GM12875 (cell line): ENCODE measurements around the gene PRR5L.

Source experiments
- H3K4me3 ChIP-seq: one replicate; pipeline ENCODE4 v1.5.1; 2011; ENCODE audit warnings: low read depth, low read length, control low read depth
- TF ChIP-seq, protein P1 (sequence below): IDR thresholded peaks from 2 replicates; pipeline ENCODE4 v1.5.1; 2011; ENCODE audit warnings: low read depth, mild to moderate bottlenecking, control low read depth, inconsistent platforms, low read length, moderate library complexity, borderline replicate concordance; ENCODE audit not compliant: insufficient read depth

Gene PRR5L

DNA sequence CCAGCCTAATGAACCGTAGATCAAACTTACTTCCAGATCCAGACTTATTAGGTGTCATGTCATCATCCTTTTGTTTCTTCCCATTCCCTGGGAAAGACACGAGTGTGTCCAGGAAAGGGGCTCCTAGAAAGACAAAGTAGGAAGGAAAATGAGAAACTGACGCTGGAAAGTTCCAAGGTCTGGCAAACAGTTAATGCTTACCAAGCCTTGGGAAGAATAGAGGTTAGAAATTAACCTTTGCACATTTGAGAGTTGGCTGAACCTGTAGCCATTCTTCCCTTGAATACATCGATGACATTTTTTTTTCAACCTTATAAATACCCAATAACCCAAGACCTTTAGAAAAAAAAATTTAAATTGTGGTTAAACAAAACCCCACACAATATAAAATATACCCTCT is 136.7 kb downstream of the PRR5L start:
- no peak overlapping the region for H3K4me3 ChIP-seq
- TF ChIP-seq, protein P1, sequence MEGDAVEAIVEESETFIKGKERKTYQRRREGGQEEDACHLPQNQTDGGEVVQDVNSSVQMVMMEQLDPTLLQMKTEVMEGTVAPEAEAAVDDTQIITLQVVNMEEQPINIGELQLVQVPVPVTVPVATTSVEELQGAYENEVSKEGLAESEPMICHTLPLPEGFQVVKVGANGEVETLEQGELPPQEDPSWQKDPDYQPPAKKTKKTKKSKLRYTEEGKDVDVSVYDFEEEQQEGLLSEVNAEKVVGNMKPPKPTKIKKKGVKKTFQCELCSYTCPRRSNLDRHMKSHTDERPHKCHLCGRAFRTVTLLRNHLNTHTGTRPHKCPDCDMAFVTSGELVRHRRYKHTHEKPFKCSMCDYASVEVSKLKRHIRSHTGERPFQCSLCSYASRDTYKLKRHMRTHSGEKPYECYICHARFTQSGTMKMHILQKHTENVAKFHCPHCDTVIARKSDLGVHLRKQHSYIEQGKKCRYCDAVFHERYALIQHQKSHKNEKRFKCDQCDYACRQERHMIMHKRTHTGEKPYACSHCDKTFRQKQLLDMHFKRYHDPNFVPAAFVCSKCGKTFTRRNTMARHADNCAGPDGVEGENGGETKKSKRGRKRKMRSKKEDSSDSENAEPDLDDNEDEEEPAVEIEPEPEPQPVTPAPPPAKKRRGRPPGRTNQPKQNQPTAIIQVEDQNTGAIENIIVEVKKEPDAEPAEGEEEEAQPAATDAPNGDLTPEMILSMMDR: no peak

DNA sequence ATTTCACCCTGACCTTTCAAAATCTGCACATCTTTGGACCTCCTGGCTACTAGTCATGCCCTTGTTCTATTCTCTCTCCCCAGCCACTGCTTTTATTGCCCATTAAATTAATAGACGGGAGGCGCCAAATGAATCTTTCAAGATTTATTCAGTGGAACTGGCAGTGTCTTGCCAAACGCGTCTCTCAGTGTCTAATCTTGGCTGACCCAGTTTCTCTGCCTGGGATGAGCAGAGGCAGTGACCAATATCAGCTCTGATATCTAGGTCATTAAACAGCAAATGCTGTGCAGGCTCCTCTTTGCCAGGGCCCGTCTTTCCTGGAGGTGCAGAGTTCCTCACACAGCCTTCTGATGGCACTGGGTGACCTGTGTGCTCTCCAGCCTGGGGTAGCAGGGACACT is 140.0 kb downstream of the PRR5L start:
- TF ChIP-seq, protein P1: no peak
- H3K4me3 ChIP-seq: no peak overlapping the region

DNA sequence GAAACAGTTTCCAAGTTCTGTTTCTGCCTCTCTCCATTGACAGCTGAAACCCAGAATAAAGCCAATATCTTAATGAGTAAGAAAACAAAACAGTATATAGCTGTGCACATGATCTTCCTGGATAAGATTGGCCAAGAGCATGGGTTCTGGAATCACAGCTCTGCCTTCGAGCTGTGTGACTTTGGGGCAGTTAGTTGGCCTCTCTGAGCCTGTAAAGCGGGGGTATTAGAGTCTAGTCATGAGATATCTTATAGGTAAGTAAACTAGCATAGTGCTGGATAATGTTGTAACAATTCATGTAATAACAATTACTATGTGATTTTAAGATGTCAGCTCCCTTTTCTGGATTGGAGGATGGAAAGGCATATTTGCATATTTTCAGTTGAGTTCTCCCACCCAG is 140.5 kb downstream of the PRR5L start:
- no peak overlapping the region for H3K4me3 ChIP-seq
- TF ChIP-seq, protein P1: no peak

DNA sequence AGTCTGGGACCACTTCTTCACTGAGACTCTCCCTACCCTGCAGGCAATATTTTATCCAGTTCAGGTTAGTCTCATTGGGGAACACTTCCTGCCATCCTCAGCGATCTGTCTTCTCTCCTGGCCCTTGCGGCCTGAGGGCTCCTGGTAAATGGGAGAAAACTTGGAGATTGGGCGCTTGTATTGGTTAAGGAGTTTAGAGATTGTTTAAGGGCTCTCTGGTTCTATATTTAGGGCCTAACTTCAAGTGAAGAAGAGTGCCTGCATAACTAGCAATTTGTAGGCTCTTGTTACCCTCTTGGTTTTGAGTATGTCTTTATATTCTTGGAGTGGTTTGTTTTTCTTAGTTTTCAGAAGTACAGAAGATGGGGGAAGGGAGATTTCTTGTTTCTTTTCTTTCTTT is 141.3 kb downstream of the PRR5L start:
- no peak overlapping the region for H3K4me3 ChIP-seq
- TF ChIP-seq, protein P1: no peak

DNA sequence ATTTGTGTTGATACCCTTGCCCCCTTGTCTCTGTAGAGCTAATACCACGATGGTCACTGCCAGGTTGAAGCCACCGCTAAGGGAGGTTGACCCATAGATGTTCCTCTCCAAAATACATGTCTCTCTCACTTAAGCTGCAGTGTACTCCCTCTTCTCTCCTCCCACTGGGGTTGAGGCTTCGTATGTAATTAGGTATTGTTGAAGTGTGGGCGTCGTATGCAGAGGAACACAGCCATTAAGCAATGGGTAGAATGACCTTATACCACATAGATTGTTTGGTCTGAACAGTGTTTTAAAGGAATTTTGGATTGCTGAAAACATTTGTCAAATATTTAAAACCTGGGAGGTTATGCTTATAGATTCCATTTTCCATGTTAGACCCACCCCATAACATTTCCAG is 142.0 kb downstream of the PRR5L start:
- no peak overlapping the region for H3K4me3 ChIP-seq
- TF ChIP-seq, protein P1: no peak

DNA sequence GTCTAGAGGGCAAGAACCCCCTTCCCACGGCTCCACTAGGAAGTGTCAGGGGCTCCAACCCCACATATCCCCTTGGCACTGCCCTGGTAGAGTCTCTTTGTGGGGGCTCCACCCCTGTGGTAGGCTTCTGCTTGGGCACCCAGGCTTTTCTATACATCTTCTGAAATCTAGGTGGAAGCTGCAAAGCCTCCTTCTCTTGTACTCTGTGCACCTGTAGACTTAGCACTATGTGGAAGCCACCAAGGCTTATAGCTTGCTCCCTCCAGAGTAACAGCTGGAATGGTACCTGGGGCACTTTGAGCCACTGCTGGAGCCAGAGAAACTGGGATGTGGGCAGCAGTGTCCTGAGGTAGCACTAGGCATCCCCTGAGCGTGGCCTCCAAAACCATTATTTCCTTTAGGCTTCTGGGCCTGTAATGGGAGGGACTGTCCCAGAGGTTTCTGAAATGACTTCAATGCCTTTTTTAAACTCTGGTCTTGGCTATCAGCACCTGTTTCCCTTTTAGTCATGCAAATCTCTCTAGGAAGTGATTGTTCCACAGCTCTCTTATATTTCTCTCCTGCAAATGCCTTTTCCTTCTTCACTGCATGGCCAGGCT is 145.6 kb downstream of the PRR5L start:
- TF ChIP-seq, protein P1: no peak
- no peak overlapping the region for H3K4me3 ChIP-seq

DNA sequence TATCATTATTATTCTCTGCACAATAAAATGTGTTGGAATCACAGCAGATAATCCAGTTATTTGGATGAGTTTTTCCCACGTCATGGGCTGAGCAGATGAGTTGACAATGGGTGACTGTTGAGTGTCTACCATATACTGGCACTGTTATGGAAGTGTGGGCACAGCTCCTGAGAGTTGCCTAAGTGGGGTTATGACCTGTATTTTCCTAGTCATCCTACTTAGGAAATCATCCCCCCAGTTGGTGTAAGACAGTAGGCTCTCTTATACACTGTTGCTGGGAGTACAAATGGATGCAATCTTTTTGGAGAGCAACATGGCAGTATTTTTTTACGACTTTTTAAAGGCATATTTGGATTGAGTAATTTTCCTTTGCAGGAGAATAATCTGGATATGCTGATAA is 147.6 kb downstream of the PRR5L start:
- H3K4me3 ChIP-seq: no peak overlapping the region
- TF ChIP-seq, protein P1: no peak
